ENCODE data around the gene CDC42EP2. TPM values are rescaled to one million over a fixed set of nuclear protein-coding genes. Genes with fewer than 3 reads are reported as not detected.

CDC42EP2 gene
- total and polyA plus RNA-seq, 2 of the 13 experiments (the other 11 are each of a cell fraction or from before 2014, with no cell fraction given) = 2.3 to 7.1 TPM

GRCh38 chr11:65315204-65315865, 669 bp downstream of the CDC42EP2 start (continued):
- TF ChIP-seq ARID4A (CRISPR knock-in tag; IDR thresholded peaks at IDR 0.05; ENCODE audit: borderline replicate concordance) (peak; percentile 57), AGO2 (optimal IDR thresholded peaks at IDR 0.05; ENCODE audit: low read depth, low read length) (peak; percentile 55), TGIF2 (CRISPR knock-in tag; IDR thresholded peaks at IDR 0.05) (no peak; the same call in 1 of the 2 replicates), ZNF709 (CRISPR knock-in tag; IDR thresholded peaks at IDR 0.05) (0 out of 2 replicates have a peak, but pooled peaks have one; percentile 28), ZNF431 (CRISPR knock-in tag; IDR thresholded peaks at IDR 0.05; ENCODE audit: borderline replicate concordance, low read depth) (no peak), HOXA3 (CRISPR knock-in tag; IDR thresholded peaks at IDR 0.05) (no peak; the same call in none of the 2 replicates), CERS6 (CRISPR knock-in tag; IDR thresholded peaks at IDR 0.05) (no peak), ZNF549 (CRISPR knock-in tag; IDR thresholded peaks at IDR 0.05) (no peak), ZKSCAN5 (CRISPR knock-in tag; IDR thresholded peaks at IDR 0.05) (no peak), CC2D1A (CRISPR knock-in tag; IDR thresholded peaks at IDR 0.05) (no peak), ATF6 (CRISPR knock-in tag; conservative IDR thresholded peaks at IDR 0.05) (no peak), KMT2A (CRISPR knock-in tag; IDR thresholded peaks at IDR 0.05) (peak; percentile 53; the same call in 1 of the 2 replicates), NPAS2 (CRISPR knock-in tag; IDR thresholded peaks at IDR 0.05; ENCODE audit: borderline replicate concordance) (no peak), ZNF570 (CRISPR knock-in tag; IDR thresholded peaks at IDR 0.05; ENCODE audit: borderline replicate concordance) (no peak), HDAC1 (CRISPR knock-in tag; IDR thresholded peaks at IDR 0.05) (no peak; the same call in 1 of the 2 replicates), ARHGAP35 (CRISPR knock-in tag; IDR thresholded peaks at IDR 0.05; ENCODE audit: borderline replicate concordance) (no peak), CEBPB (IDR thresholded peaks at IDR 0.05; ENCODE audit: borderline replicate concordance, low read depth, low read length) (no peak), ZNF772 (CRISPR knock-in tag; IDR thresholded peaks at IDR 0.05) (no peak), SNAPC2 (CRISPR knock-in tag; IDR thresholded peaks at IDR 0.05) (peak; percentile 32; the same call in 1 of the 2 replicates), FOXO1 (CRISPR knock-in tag; IDR thresholded peaks at IDR 0.05) (no peak), CSRNP2 (CRISPR knock-in tag; conservative IDR thresholded peaks at IDR 0.05; ENCODE audit: low read depth) (no peak), ZNF790 (CRISPR knock-in tag; IDR thresholded peaks at IDR 0.05; ENCODE audit: borderline replicate concordance) (no peak)
